Measurements from ENCODE around the gene TLN1.

The TLN1 gene

DNA sequence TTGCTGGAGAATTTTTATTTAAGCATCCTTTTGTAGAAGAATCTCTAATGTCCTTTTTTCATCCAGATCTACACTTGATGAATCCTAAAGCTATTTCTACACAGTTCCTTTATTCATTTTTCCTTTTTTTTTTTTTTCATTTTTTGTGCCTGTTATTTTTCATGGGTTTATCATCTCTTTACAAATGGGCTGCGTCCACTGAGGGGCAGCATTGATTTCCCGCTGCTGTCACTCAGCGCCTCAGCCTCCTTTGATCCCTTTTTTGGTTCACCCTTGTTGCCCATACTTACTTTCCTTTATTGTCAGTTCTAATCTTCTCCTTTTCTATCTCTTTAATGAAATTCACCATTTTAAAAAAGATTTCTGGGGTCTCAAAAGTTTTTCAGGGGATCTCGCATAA is 27.8 kb upstream of the TLN1 start:
- no peak for DNase-seq (ENCODE audit: low read depth in 1 of 2, low spot score in 1 of 2)
- Histone ChIP-seq H3K27me3 (ENCODE audit: insufficient read depth, poor library complexity, severe bottlenecking) (no peaks in the 10 kb centered on the region), H3K4me3 (replicated peaks; ENCODE audit: insufficient read depth, low read length) (no peak overlapping the region), H3K27ac (replicated peaks) (no peak overlapping the region)
- TF ChIP-seq POLR2AphosphoS5 (IDR thresholded peaks at IDR 0.05; ENCODE audit: low read depth) = no peak
- TF ChIP-seq, protein P1, sequence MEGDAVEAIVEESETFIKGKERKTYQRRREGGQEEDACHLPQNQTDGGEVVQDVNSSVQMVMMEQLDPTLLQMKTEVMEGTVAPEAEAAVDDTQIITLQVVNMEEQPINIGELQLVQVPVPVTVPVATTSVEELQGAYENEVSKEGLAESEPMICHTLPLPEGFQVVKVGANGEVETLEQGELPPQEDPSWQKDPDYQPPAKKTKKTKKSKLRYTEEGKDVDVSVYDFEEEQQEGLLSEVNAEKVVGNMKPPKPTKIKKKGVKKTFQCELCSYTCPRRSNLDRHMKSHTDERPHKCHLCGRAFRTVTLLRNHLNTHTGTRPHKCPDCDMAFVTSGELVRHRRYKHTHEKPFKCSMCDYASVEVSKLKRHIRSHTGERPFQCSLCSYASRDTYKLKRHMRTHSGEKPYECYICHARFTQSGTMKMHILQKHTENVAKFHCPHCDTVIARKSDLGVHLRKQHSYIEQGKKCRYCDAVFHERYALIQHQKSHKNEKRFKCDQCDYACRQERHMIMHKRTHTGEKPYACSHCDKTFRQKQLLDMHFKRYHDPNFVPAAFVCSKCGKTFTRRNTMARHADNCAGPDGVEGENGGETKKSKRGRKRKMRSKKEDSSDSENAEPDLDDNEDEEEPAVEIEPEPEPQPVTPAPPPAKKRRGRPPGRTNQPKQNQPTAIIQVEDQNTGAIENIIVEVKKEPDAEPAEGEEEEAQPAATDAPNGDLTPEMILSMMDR (IDR thresholded peaks at IDR 0.05; ENCODE audit: insufficient read depth, low read length) = no peak
- TF ChIP-seq GABPA (IDR thresholded peaks at IDR 0.05; ENCODE audit: low read depth) = no peak
- TF ChIP-seq, protein P2, sequence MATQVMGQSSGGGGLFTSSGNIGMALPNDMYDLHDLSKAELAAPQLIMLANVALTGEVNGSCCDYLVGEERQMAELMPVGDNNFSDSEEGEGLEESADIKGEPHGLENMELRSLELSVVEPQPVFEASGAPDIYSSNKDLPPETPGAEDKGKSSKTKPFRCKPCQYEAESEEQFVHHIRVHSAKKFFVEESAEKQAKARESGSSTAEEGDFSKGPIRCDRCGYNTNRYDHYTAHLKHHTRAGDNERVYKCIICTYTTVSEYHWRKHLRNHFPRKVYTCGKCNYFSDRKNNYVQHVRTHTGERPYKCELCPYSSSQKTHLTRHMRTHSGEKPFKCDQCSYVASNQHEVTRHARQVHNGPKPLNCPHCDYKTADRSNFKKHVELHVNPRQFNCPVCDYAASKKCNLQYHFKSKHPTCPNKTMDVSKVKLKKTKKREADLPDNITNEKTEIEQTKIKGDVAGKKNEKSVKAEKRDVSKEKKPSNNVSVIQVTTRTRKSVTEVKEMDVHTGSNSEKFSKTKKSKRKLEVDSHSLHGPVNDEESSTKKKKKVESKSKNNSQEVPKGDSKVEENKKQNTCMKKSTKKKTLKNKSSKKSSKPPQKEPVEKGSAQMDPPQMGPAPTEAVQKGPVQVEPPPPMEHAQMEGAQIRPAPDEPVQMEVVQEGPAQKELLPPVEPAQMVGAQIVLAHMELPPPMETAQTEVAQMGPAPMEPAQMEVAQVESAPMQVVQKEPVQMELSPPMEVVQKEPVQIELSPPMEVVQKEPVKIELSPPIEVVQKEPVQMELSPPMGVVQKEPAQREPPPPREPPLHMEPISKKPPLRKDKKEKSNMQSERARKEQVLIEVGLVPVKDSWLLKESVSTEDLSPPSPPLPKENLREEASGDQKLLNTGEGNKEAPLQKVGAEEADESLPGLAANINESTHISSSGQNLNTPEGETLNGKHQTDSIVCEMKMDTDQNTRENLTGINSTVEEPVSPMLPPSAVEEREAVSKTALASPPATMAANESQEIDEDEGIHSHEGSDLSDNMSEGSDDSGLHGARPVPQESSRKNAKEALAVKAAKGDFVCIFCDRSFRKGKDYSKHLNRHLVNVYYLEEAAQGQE (IDR thresholded peaks at IDR 0.05; ENCODE audit: insufficient replicate concordance, low read depth) = no peak
- no peak for TF ChIP-seq SPI1 (IDR thresholded peaks at IDR 0.05; ENCODE audit: borderline replicate concordance, low read depth)

DNA sequence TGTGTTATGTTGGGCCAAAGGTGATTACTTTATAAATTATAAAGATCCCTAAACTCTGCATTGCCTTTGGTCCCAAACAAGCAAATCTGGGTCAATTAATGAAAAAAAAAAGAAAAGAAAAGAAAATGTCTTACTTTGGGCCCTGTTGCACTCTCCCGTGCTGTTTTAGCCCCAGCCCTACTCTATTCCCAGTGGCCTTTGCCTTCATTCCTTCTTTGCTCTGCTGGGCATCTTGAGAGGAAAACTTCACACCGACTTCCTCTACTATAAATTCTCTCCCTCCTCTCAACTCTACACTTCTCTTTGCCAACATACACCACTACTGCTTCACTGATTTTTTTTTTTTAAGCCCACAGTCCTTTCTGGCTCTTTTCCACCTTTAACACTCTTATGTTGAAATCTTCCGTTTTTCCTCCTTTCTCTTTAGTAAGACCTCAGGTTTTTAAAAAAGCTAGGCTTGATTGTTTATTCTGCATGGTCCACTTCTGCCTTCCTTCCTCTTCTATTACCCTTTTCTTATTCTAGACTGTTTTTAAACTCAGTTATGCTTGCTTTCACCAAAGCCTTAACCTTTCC is 26.6 kb upstream of the TLN1 start:
- TF ChIP-seq POLR2AphosphoS5 (IDR thresholded peaks at IDR 0.05; ENCODE audit: low read depth) (no peak), GABPA (IDR thresholded peaks at IDR 0.05; ENCODE audit: low read depth) (no peak), SPI1 (IDR thresholded peaks at IDR 0.05; ENCODE audit: borderline replicate concordance, low read depth) (no peak)
- TF ChIP-seq, protein P2 (IDR thresholded peaks at IDR 0.05; ENCODE audit: insufficient replicate concordance, low read depth) = no peak
- TF ChIP-seq, protein P1 (IDR thresholded peaks at IDR 0.05; ENCODE audit: insufficient read depth, low read length) = no peak
- Histone ChIP-seq H3K27ac (replicated peaks) (no peak overlapping the region), H3K27me3 (ENCODE audit: insufficient read depth, poor library complexity, severe bottlenecking) (no peaks in the 10 kb centered on the region), H3K4me3 (replicated peaks; ENCODE audit: insufficient read depth, low read length) (no peak overlapping the region)
- DNase-seq (ENCODE audit: low read depth in 1 of 2, low spot score in 1 of 2) = no peak

DNA sequence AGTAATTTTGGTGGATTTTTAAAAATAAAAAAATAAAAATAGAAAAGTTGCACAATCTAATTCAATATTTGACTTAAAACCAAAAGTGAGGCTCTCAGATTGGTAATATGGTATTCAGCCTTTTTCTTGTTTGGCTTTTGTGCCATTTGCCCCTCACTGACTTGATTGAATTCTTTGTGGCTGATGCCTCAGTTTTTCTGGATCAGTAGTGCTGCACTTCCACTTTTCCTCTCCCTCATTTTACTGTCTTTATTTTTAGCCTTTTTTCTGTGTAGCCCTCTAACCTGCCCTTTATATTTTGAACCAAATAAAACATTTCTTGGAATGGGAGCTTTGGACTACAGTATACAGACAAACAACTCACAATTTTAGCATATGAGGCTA is 25.9 kb upstream of the TLN1 start:
- Histone ChIP-seq H3K27ac (replicated peaks) (peak overlapping the region; percentile 82; the same call in 1 of the 2 replicates), H3K27me3 (ENCODE audit: insufficient read depth, poor library complexity, severe bottlenecking) (no peaks in the 10 kb centered on the region), H3K4me3 (replicated peaks; ENCODE audit: insufficient read depth, low read length) (peak overlapping the region; percentile 87; the same call in 1 of the 2 replicates)
- no peak for DNase-seq (ENCODE audit: low read depth in 1 of 2, low spot score in 1 of 2)
- TF ChIP-seq POLR2AphosphoS5 (IDR thresholded peaks at IDR 0.05; ENCODE audit: low read depth) = no peak
- TF ChIP-seq SPI1 (IDR thresholded peaks at IDR 0.05; ENCODE audit: borderline replicate concordance, low read depth) = peak; percentile 51
- TF ChIP-seq, protein P2 (IDR thresholded peaks at IDR 0.05; ENCODE audit: insufficient replicate concordance, low read depth) = no peak
- TF ChIP-seq, protein P1 (IDR thresholded peaks at IDR 0.05; ENCODE audit: insufficient read depth, low read length) = no peak
- no peak for TF ChIP-seq GABPA (IDR thresholded peaks at IDR 0.05; ENCODE audit: low read depth)
